GM12873 (cell line): Measurements from ENCODE around the gene SLC38A10.

Experiments
- TF ChIP-seq, protein P1 (sequence below): IDR thresholded peaks from 2 replicates; pipeline ENCODE4 v1.5.1; 2012; ENCODE audit warnings: low read depth, mild to moderate bottlenecking, moderate library complexity, low read length, control low read depth; ENCODE audit not compliant: insufficient read depth; ENCODE audit errors: missing control alignments

SLC38A10 gene

GRCh38 chr17:81303385-81303784 is 8.3 kb upstream of the SLC38A10 start:
- TF ChIP-seq, protein P1, sequence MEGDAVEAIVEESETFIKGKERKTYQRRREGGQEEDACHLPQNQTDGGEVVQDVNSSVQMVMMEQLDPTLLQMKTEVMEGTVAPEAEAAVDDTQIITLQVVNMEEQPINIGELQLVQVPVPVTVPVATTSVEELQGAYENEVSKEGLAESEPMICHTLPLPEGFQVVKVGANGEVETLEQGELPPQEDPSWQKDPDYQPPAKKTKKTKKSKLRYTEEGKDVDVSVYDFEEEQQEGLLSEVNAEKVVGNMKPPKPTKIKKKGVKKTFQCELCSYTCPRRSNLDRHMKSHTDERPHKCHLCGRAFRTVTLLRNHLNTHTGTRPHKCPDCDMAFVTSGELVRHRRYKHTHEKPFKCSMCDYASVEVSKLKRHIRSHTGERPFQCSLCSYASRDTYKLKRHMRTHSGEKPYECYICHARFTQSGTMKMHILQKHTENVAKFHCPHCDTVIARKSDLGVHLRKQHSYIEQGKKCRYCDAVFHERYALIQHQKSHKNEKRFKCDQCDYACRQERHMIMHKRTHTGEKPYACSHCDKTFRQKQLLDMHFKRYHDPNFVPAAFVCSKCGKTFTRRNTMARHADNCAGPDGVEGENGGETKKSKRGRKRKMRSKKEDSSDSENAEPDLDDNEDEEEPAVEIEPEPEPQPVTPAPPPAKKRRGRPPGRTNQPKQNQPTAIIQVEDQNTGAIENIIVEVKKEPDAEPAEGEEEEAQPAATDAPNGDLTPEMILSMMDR: no peak

DNA sequence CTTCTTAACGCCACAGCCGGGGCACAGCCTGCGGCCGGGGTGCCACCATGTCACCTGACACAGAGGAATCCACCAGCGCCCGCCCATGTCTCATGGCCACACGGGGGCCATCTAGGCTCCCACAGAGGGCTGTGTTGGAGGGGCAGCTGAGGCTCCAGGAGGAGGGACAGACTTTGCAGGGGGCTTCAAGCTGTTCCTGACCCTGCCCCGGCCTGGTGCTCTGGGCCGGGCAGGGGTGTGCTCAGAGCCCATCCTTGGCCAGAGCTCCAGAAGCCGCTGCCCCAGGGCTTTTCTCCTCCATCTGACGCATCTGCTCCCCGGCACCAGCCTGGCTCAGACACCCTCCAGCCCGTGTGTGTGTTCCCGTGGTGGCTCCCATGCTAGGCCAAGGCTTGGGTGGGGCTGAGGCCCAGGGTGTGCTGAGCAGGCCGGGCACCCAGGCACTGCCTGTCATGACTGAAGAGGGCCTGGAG is 7.8 kb upstream of the SLC38A10 start:
- TF ChIP-seq, protein P1: no peak

- TF ChIP-seq, protein P1: no peak
These were observed 7.2 kb upstream of the SLC38A10 start for GRCh38 chr17:81302324-81302723.

- TF ChIP-seq, protein P1: no peak
These were observed 6.4 kb upstream of the SLC38A10 start for GRCh38 chr17:81301195-81302144.

GRCh38 chr17:81300586-81301155 is 5.6 kb upstream of the SLC38A10 start:
- TF ChIP-seq, protein P1: no peak

DNA sequence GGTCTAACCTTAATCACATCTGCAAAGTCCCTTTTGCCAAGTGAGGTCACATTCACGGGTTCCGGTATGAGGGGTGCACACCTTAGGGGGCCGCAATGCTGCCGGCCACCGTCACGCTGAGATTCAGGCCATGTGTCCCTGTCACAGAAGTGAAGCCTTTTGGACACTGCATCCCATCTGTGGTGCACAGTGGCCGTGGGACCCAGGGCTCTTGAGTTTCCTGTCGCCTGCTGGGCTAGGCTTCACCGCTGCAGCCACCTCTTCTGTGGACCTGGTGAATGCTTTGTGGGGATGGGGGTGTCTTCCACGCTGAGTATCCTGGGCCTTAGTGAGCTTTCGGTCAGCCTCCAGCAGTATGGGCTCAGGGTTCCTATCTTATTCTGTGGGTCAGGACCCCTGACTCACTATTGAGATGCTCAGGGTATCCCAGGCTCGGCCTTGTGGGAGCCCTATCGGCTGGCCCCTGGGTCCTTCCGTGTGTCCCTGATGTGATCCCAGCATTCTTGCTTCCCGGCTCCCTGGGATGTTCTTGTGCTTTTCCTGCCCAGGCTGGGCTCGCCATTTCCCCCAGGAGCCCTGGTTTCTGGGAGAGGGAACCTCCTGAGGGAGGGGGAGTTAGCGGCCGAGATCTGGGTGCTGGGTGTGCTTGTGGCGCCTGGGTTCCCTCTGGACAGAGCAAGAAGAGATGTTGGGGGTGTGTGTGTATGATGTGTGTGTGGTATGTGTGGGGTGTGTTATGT is 4.9 kb upstream of the SLC38A10 start:
- TF ChIP-seq, protein P1: no peak
